GM18508 (cell line): ENCODE results near the gene ARNT2.
"Not testable (repeated sequence)": the region's sequence is repeated elsewhere in the genome, so short reads cannot be mapped to it uniquely, and the experiment has no call there.

ENCODE experiments used
- ATAC-seq: cut with Tn5 transposase; IDR thresholded peaks from one replicate; pipeline ENCODE4 v1.9.1; 2021; ENCODE audit warnings: moderate number of reproducible peaks; ENCODE audit not compliant: insufficient read depth, unreplicated experiment

Gene ARNT2

GRCh38 chr15:80404057-80404760 lies at the start of gene ARNT2:
TSS of gene ARNT2 (plus strand) at chr15:80404382. CDS start at chr15:80404516, 134 bp downstream.
- ATAC-seq = no peak

DNA sequence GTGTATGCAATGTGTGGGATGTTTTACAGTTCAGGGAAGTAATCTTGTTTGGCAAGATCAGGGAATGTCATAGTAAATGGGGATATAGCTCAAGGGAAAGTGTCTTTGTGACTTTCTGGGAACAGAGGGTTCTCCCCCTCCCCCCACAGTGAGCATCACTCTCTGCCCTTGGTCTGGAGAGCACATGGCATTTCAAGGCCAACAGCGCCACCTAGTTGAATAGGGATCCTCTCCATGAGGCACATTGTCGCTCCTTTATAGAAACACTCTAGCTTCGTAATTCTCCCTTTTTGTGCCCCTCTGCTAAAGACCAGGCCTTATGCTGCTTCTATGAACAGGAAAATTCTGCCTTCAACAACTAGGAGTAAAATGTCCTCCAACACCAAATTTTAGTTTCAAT lies 37.1 kb upstream of the ARNT2 start:
- ATAC-seq = no peak

DNA sequence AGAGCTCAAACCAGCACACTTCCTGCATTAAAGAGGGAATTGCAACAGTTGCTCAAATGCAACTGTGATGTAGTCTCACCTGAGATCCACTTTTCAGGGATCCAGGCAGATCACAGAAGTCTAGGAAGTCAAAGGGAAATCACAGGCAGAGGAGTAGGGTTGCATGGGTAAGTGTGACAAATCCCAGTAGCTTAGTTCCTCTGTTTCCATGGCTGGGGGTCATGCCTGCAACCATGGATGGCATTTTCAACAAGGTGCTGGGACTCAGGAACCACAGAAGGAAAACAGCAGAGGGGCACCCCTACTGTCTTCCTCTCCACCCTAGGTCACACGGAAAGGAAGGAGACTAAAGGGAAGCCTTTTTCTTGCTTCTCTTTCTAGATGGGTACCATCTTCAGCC lies 36.5 kb upstream of the ARNT2 start:
- ATAC-seq = no peak

- no peak for ATAC-seq
These were observed 32.3 kb upstream of the ARNT2 start for GRCh38 chr15:80371924-80372323.

DNA sequence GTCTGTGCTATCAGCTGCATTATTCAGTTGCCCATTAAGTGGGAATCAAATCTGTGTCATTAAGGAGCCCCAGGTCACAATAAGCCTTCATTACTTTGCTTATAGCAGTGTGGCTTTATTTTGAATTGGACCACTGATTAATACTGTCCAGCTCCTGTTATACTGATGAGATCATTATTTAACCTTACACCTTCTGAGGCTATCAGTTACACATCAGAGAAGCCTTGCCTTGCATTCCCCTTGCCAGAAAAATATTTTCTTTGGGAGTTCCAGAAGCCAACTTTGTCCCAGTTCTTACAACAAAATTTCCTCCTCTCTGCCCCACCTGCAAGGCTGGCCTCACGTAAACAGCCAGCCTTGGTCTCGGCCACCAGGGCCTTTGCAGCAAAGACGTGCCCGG lies 29.7 kb upstream of the ARNT2 start:
- no peak for ATAC-seq

- no peak for ATAC-seq
These were observed 28.0 kb upstream of the ARNT2 start for GRCh38 chr15:80375968-80376891.

- no peak for ATAC-seq
These were observed 24.5 kb upstream of the ARNT2 start for GRCh38 chr15:80379693-80380092.

DNA sequence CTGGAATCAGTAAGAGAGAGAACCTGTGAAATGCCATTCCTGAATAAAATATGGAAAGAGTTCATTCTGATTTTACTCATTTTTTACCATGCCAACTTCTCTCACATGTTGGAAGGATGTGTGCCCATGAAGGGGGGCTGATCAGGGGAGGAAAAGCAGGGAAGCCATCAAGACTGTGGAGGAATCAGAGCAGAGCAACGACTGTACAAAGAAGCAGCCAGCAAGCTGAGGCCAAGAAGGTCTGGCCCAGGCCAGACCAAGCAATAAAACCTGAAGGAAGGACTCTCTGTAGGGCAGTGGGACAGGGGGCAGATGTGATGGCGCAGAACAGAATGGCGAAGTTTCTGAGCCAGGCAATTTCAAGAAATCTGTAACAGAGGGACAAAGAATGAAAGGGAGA lies 24.0 kb upstream of the ARNT2 start:
- no peak for ATAC-seq

- no peak for ATAC-seq
These were observed 21.9 kb upstream of the ARNT2 start for GRCh38 chr15:80382285-80382684.

- ATAC-seq = no peak
These were observed 19.8 kb upstream of the ARNT2 start for GRCh38 chr15:80384432-80384831.

DNA sequence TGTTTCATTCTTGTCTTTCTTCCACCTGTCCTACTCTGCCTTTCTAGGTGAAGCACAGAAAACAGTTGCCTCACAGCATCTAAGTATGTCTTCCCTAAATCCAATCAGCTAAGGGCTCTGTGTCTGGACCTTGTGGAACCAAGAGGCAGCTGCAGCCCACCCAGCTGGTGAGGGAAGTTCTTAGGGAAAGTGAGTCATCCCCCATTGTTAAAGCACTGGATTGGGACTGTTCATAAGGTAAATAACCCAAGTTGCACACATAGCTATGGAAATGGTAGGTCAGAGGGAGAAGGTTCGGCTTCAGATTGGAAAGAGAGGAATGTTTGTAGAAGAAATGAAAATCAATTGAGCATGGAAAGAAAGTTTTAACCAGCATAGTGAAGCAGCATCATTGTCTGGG lies 18.0 kb upstream of the ARNT2 start:
- no peak for ATAC-seq

- ATAC-seq = no peak
These were observed 15.9 kb upstream of the ARNT2 start for GRCh38 chr15:80388326-80388725.

GRCh38 chr15:80389370-80389769 lies 14.8 kb upstream of the ARNT2 start:
- no peak for ATAC-seq

GRCh38 chr15:80390942-80391341 lies 13.2 kb upstream of the ARNT2 start:
- not testable (repeated sequence) for ATAC-seq

DNA sequence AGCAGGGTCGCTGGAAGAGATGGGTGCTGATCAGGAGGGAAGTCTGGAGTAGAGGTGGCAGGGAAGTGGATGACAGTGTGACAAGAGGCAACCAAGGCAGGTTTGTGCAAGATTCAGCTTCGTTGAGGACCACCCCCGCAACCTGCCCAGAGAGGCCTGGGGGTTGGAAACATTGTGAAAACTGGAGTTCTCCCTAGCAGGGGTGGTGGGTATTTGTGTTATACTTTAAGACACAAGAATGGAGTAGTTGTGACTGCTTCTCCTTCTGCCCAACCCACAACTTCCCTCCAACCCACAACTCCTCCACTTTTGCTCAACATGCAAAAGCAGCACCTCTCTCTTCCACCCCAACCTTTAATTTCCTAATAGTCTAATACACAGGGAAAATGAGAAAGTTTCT lies 8.6 kb upstream of the ARNT2 start:
- no peak for ATAC-seq

DNA sequence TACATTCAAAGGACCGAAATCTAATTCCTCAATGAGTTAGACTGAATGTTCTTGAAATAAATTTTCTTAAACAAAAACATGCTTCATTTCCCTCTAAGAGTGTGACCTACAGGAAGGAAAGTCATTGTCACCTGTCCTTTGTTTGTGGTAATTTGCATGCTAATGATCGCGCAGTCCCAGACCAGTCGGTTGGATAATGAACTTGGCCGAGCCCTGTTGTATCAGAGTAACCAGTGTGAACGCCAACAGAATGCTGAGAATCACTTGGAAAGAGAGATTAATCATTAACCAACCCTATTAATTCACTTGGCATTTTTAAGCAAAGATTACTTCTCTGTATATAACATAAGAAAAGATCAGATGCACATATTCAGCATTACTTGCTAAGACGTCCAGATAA lies 8.1 kb upstream of the ARNT2 start:
- ATAC-seq = no peak

- ATAC-seq = no peak
These were observed 4.7 kb upstream of the ARNT2 start for GRCh38 chr15:80399508-80399907.

- no peak for ATAC-seq
These were observed 2.7 kb upstream of the ARNT2 start for GRCh38 chr15:80401456-80401855.

DNA sequence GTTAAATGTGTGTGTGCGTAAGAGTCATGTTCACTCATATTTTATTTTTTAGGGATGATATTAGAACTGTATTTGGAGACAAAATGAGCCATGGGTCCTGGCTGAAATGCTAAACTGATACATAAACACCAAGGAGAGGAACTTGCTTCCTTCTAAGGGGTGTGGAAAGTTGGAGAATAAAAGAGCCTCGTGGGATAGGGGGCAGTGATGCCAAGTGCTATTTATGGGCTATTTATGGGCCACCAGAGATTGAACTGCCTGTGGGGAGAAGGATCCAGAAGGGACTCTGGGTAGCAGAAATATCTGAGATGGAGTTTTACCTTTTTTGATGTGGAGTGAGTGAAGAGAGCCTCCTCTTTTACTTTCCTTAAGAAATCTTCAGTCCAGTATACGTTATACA lies 1.8 kb upstream of the ARNT2 start:
- ATAC-seq = no peak

- no peak for ATAC-seq
These were observed 498 bp upstream of the ARNT2 start for GRCh38 chr15:80403712-80404056.

DNA sequence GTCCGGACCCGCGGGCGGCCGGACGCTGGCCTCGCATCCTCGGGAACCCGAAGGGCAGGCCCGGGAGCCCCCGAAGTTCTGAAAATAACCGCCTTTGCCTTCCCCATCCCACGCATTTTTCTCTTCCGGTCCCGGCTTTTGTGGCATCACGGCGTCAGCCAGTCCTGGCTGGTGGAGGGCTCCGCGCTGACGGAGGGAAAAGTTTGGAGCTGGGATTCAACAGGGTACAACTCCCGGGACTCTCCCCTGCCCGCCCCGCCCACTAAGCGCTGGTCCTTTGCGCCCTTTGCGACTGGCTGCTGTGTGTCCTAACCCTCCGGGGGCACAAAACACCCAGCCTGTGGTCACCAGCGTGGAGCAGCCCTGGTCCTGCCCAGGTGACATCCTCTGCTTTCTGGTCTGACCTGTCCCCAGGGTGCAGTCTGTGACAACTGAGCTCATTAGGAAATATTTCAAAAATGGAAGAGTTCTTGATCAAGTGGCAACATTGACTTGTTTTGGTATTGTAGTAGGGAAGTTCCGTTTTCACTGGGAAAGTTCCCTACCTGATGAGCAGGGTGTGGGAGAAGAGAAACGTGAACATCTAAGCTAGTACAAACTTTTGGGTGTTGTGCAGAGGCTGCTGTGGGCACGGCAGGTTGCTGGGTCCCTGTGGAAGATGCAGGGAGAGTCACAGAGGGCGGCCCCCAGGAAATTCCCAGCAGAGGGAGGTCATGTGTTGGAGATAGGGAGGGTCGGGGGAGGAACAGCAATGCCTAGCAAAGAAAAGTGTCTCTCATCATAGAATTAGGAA lies 775 bp downstream of the ARNT2 start:
- ATAC-seq = no peak
